Endothelial cell of umbilical vein (primary cell): ENCODE data around the gene FCER1A.

ENCODE experiments used
- EZH2 ChIP-seq: IDR thresholded peaks from 2 replicates; pipeline ENCODE4 v1.6.1; 2012; ENCODE audit warnings: borderline replicate concordance, low read depth, mild to moderate bottlenecking, moderate library complexity, low read length, inconsistent platforms; ENCODE audit not compliant: severe bottlenecking
- FOS ChIP-seq: IDR thresholded peaks from 2 replicates; pipeline ENCODE4 v1.6.1; 2011; ENCODE audit warnings: mild to moderate bottlenecking, low read length, moderate library complexity, borderline replicate concordance; ENCODE audit not compliant: insufficient read depth
- GATA2 ChIP-seq: IDR thresholded peaks from 2 replicates; pipeline ENCODE4 v1.7.0; 2011; ENCODE audit warnings: low read depth, mild to moderate bottlenecking, moderate library complexity, mixed read lengths, low read length; ENCODE audit not compliant: insufficient read length, insufficient read depth
- JUN ChIP-seq: IDR thresholded peaks from 2 replicates; pipeline ENCODE4 v1.6.1; 2011; ENCODE audit warnings: borderline replicate concordance, low read depth; ENCODE audit not compliant: insufficient read length, insufficient read depth
- MYC ChIP-seq: IDR thresholded peaks from one replicate; pipeline ENCODE4 v1.6.1; 2011; ENCODE audit warnings: mild to moderate bottlenecking, low read depth, low read length
- POLR2A ChIP-seq: IDR thresholded peaks from 2 replicates; pipeline ENCODE4 v1.6.1; 2012; ENCODE audit warnings: low read depth, mild to moderate bottlenecking, control low read depth, low read length
- POLR2AphosphoS5 ChIP-seq: IDR thresholded peaks from 2 replicates; pipeline ENCODE4 v1.6.1; 2012; ENCODE audit warnings: low read depth, mild to moderate bottlenecking, control low read depth, low read length, moderate library complexity; ENCODE audit not compliant: insufficient read depth
- TF ChIP-seq, protein P1 (sequence below), 2 donors: IDR thresholded peaks; 1 replicate in 1 of 2; 2 replicates in 1 of 2; pipeline ENCODE4 v1.5.1; 2011; ENCODE audit warnings: low read length in 2 of 2, mild to moderate bottlenecking in 2 of 2, moderate library complexity in 2 of 2, control low read depth in 1 of 2, inconsistent platforms in 1 of 2, low read depth in 1 of 2; ENCODE audit not compliant: insufficient read depth in 1 of 2; ENCODE audit errors: extremely low read depth in 1 of 2
- TF ChIP-seq, protein P2 (sequence below): IDR thresholded peaks from 2 replicates; pipeline ENCODE4 v1.6.1; 2011; ENCODE audit not compliant: insufficient read depth, insufficient read length

DNA sequence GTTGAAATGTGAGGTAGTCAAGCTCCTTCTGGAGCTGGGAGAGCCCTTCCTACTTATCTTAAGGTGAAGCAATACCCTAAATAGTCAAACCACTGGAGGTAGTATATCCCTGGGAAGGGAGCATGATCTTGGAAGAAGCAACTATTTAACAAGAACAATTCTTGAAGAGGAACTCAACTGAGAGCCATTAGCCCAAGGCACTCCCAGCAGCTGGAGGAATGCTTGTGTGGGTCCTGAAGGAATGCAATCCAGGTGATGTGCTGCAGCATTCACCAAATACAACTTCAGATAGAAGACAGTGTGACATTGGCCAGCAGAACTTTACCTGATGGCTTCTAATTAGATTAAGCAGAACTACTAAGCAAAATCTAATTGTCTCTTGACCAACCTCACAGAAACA, 9.5 kb downstream of the FCER1A start:
- TF ChIP-seq POLR2A (no peak), EZH2 (no peak), POLR2AphosphoS5 (no peak), FOS (no peak), JUN (no peak), GATA2 (no peak), MYC (no peak)
- TF ChIP-seq, protein P1, sequence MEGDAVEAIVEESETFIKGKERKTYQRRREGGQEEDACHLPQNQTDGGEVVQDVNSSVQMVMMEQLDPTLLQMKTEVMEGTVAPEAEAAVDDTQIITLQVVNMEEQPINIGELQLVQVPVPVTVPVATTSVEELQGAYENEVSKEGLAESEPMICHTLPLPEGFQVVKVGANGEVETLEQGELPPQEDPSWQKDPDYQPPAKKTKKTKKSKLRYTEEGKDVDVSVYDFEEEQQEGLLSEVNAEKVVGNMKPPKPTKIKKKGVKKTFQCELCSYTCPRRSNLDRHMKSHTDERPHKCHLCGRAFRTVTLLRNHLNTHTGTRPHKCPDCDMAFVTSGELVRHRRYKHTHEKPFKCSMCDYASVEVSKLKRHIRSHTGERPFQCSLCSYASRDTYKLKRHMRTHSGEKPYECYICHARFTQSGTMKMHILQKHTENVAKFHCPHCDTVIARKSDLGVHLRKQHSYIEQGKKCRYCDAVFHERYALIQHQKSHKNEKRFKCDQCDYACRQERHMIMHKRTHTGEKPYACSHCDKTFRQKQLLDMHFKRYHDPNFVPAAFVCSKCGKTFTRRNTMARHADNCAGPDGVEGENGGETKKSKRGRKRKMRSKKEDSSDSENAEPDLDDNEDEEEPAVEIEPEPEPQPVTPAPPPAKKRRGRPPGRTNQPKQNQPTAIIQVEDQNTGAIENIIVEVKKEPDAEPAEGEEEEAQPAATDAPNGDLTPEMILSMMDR (IDR thresholded peaks at IDR 0.05; ENCODE audit: extremely low read depth in 1 of 2, insufficient read depth in 1 of 2, low read depth in 1 of 2, low read length in 2 of 2) = no peak
- TF ChIP-seq, protein P2, sequence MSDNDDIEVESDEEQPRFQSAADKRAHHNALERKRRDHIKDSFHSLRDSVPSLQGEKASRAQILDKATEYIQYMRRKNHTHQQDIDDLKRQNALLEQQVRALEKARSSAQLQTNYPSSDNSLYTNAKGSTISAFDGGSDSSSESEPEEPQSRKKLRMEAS = no peak
